GM21528 (cell line): ENCODE measurements around the gene SNCAIP.

Experiments used
- ATAC-seq: cut with Tn5 transposase; IDR thresholded peaks from one replicate; pipeline ENCODE4 v1.9.1; 2021; ENCODE audit warnings: mild to moderate bottlenecking, moderate library complexity; ENCODE audit not compliant: unreplicated experiment, low FRiP score

SNCAIP gene

DNA sequence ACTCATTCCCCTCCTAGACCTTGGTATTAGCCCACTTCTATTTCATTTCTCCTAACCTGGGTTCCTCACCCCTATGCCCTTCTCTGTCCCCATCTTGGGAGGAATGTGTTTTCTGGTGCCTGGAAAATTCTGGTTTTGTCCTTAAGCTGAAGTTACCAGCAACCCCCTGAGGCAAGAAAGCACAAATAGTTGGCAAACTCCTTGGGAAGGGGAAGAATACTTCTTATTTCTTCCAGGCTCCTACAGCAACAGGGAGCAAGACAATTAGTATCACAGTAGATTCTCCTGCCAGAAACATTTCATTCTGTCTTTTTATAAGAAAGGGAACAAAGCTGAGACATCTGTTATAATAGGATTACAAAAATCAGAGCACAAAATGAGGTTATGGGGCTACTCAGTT, 142.5 kb downstream of the SNCAIP start:
- ATAC-seq: no peak

DNA sequence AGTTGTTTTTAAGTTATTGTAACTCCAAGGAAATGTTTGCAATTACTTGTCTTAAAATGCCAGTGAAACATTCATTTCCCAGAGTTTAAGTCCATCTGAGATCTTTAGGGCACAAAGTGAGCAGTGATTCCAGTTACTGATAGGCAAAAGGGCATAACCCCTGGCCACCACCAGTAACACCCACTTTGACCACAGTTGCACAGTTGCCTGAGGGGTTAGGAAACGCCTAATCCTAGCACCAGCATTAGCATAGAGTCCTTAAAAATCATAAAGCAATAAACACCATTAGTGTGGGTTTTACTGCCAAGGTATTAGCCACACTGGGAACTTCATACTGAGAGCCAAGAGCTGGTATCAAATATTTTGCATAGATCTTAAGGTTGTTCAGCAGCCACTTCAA, 143.9 kb downstream of the SNCAIP start:
- ATAC-seq: no peak

DNA sequence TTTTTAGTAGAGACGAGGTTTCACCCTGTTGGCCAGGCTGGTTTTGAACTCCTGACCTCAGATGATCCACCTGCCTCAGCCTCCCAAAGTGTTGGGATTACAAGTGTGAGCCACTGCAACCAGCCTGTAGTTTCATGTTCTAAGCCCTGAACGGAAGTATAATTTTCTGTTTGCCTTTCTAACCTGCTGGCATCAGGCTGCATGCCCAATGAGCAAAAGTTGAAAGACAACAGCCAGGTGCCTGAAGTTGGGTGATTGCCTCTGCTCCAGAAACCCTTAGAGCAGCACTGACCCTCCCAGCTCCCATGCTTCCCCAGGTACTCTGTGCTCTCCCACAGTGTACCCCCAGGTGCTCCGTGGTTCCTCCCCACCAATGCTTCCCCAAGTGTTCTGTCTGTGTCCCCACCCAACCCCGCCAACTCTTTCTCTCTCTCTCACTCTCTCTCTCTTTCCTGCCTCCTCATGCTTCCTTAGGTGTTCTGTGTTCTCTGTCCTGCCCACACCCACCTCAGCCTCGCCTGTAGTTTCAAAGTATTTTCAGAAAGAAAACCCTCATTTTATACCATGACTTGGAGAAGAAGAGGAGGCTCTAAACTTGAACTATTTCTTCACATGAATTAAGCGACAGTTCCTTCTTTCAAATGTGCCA, 145.3 kb downstream of the SNCAIP start:
- ATAC-seq: no peak

DNA sequence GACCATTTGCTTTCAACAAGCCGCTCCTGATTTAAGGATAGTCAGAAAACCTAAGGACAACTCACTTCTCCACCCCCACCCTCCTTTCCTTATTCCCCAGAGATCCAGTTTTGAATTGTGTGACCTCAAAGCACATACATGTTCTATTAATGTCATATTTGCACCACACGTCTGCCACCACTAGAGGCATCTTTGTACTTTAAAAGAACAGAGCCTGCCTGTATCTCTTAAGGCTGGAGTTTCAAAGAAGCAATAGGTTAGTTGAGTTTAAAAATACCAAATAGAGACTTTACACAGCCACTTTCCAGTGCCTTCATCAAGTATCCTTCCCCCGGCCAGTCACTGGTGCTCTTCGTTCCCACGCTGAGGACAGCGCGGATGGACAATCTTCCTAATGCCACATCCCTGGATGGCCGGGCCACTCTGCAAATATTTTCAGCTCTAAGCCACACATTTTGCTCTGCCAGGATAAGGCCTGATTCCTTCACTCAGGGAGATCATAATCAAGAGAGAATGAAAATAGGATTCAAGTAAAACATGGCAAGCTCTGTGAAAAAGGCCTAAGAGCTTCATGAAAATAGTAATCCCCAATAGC, 146.3 kb downstream of the SNCAIP start:
- peak; percentile 67 for ATAC-seq

DNA sequence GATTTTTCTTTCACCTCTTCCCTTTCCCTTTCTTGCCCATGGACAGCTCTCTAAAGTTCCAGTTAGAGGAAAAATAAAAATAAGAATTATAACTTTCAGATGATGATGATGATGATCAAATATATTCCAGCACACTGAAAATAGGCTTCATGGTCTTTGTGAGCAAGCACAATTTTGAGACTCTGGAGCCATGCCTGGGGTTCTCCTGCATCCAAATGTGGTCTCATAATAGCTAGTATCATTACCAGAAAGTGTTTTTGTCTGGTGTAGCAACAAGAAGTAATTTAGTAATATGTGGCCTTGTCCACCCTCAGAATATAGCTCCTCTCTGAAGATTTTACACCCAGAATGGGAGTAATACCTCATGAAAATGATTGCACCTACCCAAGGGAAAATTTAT, 150.4 kb downstream of the SNCAIP start:
- no peak for ATAC-seq

DNA sequence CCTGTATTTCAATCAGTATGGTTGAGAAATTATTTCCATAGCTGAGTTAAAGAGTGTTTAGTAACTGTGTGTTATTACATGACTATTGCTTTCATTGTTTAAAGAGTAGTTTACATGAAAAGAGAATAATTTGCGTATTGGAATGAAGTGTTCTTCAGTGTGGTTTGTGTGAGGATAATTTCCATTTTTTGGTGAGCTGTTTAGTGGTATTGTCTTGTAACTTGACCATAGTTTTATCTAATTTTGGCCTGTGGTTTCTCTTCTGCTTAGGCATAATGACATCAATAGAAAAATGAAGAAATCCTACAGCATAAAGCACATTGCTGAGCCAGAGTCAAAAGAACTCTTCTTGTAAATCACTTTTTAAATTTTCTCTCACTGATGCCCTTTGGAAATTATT, 151.2 kb downstream of the SNCAIP start:
- ATAC-seq: peak; percentile 54

DNA sequence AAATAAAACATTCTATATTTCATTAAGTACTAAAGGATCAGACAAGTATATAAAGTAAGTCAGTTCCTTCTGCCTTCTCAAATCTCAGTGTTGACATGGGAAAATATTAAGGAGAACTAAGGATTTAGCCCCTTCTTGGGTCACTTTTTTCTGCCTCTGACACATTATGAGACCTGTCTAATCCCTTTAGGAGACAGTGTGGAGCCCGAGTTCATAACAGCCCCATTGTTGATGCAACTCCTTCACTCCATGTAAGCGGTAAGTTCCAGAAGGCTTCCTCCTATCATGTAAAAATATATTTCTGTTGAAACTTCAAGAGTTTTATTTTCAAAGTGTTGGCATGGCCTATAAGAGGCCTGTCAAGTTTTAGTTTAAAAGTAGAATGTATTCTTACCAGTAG, 152.2 kb downstream of the SNCAIP start:
- no peak for ATAC-seq

DNA sequence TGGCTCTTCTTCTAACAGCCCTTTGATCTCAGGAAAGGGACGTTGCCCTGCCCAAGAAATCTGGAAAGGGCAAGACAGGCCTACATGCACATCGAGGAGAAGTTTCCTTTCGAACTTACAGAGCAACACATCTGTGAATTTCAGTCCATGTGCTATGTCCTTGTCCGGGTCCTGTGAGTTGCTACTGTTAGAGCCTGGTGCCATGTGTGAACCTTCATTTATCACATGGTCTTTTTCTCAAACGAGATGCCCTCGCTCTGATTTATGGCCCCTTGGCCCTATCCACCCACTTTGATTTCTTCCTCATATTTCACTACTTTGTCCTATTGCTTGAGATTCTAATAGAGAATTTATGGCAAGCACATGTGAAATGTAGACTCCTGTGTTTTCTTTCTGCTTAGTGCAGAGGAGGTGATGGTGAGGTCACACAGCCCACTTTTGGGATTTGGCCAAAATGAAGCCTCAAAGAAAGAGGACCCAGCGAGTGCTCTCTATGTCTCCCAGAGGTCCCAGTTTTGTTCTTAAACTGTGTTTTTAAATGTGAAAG, 153.1 kb downstream of the SNCAIP start:
- ATAC-seq: no peak

DNA sequence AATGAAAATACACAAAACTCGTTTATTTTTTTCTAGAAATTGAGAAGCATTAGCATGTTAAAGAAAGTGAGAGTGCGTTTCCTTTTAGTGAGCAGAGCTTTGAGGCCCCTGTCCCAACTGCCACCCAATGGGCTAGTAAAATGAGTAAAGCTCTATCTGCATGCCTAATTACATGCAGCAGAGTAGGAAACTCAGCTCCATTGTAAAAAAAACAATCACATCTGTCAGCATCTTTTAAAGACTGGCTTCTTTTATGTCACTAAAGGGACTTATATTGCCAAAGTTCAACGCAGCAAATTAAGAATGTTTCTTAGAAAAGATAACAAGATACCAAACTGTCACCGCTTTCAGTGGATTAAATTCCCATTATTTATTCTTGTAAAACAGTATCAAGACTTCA, 154.0 kb downstream of the SNCAIP start:
- ATAC-seq: no peak

DNA sequence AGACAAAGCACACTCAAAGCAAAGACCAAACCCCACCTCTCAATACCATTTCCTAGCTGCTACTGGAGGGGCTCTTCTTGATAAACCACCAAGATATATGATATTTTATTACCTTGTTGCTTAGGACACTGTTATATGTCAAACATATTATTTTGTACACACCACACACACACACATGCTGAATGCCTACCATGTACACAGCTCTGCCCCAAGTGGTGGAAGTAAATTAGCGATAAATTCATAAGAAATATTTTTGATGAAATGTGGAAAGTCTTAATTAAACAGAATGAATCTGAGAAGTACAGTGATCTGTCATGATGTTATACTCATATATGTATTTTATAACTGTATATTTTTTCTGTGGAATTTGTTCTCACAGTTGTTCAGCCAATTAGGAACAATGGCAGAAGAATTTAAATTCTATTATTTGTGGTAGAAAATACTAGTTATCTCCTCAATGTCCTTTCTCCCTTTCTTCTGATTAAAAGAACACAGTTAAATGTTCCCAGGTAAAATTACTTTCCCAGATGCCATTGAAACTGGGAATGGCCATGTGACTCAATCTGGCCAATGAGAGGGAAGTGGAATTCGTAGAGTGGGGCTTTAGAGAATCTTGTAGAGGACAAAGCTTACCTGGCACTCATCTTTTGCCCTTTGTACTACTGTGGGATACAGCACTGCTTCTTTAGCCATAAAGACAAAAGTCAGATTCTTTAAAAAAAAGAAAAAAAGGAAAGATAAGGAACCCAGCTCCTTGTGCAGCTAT, 156.5 kb downstream of the SNCAIP start:
- ATAC-seq: no peak

DNA sequence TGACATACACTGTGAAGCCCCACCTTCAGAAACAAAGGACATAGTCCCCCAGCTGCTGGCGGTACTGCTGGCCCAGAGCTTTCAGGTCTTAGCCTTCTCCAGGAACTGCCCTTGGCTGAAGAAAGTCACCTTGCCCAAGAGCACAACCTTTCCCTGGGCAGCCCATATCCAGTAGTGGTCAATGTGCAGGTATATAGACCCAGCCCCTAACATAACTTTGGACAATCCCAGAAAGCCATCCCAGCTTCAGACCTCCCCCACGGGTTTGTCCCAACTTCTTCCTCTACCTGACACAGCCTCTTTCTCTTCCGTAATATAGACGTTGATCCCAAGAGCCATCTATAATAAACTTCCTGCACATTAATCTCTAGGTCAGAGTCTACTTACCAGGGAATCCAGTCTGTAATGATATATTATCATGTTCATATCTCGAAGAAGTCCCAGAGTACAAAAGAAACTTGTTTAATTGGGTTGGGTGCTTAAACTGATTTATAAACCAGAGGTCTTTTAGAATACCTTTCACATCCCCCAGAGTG, 157.4 kb downstream of the SNCAIP start:
- ATAC-seq: no peak

DNA sequence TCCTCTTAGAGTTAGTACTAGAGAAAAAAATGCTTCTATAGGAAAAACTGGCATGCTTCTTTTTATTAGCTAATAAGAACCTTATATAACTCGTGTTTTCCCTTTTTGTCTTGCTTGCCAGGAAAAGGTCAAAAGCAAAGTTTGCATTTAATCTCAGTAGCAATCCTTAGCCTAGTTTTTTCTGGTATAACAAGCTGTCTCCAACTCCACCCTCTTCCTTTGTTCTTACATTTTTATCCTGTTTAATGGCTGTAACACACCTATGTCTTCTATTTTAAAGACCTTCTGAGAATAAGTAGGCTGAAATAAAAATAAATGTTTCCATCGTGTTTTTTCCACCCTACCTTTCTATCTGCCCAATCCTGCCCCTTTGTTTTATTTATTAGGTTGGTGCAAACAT, 158.3 kb downstream of the SNCAIP start:
- no peak for ATAC-seq

DNA sequence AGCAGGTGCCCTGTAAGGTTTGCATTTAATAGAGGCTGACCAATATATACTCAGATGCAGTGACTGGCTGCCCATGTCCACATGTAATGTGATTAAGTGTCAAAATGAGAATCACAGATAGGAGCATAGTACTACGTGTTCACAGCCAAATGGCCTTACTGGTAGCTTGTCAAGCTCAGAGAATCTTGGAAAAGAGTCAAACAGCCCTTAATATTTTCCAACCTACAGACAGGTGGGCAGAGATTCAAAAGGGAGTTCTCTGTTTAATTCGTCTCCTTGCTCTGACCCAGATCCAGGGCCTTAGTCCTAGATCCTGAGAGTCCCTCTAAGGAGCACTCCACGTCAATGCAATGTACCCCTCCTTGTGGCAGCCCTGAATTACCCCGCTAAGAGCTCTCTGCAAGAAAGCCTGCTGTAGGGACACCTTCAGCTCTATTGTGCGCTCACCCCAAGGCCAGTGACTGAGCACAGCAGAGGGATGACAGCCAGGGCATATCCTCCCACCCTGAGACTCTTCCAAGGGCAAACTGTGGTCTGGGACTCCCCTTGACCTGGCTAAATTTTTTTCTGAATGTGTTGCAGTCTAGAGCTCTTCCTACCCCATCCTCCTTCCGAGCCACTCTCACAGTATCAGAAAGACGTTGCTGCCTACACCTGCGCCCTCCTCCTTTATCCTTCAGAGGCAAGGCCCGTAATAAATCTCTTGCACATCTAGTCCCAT, 159.2 kb downstream of the SNCAIP start:
- ATAC-seq: no peak

DNA sequence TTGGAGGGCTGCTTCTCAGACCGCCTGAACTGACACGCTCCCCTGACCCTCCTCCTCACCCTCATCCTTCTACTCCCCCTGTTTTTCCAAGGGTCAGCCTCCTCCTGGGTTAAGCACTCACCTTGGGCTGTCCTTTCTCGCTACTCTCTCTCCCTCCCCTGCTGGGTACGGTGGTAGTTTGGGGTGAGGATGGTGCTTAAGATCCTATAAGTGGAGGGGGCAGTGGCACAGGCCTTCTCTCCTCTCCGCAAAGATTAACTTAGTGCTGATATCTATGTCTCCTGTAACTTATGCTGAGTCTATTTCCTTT, 159.7 kb downstream of the SNCAIP start:
- ATAC-seq: no peak

DNA sequence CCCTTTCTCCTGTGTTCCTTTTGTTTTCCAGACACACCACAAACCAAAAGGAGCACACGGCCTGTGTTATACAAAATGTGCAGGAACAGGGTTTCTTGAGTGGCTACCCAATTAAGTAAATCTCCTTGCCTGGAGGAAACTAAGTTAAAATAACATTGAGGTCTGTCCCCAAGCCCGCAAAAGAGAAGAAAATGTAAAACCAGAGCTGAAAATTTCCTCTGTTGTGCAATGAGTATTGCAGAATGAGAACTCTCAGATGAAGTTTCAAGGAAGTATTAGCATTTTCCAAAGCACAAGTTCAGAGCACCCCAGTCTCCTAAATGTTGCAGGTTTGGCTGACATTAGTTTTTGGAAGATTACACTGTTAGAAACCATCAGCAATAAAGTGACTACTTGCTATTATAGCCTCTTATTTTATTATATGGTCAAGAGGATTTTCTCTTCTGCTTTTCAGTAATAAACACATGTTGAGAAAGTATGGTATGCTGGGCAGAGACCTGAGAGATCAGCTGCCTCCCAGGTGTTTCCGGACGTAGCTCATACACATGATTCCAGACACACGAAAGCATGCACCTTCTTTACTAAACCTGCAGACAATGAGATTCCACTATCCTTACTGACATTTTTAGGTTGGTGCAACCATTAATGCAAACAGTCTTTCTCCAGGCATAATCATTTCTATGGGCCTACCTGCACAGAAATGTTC, 161.3 kb downstream of the SNCAIP start:
- ATAC-seq: no peak

DNA sequence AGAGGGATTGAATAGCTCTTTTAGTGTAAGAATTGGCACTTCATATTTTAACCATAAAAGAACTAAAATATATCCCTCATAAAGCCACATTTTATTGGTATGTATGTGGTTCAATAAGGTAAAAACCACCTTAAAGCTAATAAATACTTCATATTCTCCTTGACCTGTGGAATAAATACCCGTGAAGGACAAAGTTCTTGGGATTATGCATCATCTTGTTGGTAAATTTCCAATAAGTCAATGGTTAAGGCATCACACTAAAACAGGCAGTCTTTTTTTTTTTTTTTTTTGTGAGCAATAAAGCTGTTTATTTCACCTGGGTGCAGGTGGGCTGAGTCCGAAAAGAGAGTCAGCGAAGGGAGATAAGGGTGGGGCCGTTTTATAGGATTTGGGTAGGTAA, 161.9 kb downstream of the SNCAIP start:
- no peak for ATAC-seq

DNA sequence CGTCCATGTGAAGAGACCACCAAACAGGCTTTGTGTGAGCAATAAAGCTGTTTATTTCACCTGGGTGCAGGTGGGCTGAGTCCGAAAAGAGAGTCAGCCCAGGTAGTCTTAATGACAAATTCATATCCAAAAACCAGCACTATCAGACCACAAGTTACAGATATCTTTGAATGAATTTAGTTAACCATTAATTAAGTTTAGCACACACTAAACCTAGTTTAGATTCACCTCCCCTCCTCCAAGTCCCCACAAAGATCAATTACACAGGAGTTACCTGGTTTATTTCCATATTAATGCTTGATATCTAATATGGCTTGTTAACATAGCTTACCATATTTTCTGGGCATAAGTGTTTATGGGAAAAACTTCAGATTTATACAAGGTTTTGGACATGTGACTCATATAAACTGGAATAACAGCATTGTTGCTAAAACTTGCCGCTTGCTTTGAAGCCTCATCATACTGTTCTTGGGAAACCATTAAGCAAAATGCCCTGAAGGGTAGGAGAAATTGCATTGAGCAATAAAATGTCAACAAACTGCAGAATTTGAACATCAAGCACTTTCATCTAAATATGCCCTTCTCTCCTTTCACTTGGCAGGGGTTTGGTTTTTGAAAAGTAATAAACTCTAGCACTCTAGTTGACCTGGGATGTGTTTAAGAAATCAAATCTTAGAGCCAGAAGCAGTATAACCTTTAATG, 166.9 kb downstream of the SNCAIP start:
- ATAC-seq: no peak

DNA sequence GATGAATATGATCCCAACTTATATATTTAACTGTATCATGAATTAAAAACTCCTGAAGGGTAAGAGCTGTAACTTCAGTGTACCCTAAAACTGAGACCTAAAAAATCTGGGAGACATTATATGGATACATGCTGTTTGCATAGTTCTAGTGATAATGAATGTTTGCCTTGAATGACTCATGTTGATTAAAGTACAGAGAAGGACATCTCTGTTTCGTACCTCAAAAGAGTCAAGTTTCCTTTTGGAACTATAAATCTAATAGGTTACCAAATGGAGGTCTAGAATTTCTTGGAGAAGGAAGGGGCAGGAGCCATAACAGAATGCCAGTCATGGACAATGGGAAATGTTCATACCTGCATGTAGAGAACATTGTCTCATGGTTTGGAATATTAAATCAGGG, 168.1 kb downstream of the SNCAIP start:
- no peak for ATAC-seq

DNA sequence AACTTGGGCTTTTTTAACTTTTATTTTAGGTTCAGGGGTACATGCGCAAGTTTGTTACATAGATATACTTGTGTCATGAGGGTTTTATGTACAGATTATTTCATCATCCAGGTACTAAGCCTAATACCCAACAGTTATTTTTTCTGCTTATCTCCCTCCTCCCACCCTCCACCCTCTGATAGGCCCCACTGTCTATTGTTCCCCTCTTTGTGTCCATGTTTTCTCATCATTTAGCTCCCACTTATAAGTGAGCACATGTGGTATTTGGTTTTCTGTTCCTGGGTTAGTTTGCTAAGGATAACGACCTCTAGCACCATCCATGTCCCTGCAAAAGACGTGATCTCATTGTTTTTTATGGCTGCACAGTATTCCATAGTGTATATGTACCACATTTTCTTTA, 172.1 kb downstream of the SNCAIP start:
- no peak for ATAC-seq

DNA sequence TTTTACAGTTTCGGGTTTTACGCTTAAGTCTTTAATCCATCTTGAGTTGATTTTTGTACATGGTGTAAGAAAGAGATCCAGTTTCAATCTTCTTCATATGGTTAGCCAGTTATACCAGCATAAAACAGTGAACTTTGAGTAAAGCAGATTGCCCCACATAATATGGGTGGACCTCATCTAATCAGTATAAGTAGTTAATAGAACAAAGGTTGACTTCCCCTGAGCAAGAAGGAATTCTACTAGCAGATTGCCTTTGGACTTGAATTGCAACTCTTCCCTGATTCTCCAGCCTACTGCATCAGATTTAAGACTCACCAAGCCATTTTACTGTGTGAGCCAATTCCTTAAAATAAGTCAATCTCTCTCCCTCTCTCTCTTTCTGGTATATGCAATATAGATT, 173.2 kb downstream of the SNCAIP start:
- ATAC-seq: no peak
